ENCODE measurements around the gene CTSK.

DNA sequence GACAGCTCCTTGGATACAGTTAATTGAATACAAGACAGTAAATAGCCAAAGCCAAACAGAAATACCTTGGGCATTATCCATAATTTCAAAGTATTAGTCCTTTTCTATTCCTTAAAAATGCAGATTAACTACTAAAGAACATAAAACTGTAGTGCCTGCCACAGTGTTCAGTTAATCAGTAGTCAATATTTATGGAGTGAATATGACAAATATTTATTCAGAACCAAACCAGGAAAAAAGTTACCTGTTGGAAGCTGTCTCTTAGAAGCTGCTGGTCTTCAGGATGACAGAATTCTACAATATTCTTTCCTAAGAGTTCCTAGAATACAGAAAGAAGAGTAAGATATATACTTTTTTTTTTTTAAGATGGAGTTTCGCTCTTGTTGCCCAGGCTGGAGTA is 18.2 kb upstream of the CTSK start:
- TF ChIP-seq GATA2 (IDR thresholded peaks at IDR 0.05; ENCODE audit: low read depth, low read length) (no peak), GATA3 (IDR thresholded peaks at IDR 0.05; ENCODE audit: low read depth, low read length) (no peak)
